HepG2 (cell line): Measurements from ENCODE around the gene MAP3K1. TPM values are rescaled to one million over a fixed set of nuclear protein-coding genes. Genes with fewer than 3 reads are reported as not detected.

ENCODE experiments used
- ATF7 ChIP-seq, 2 experiments: fragments of 450-650 bp in 1 of 2; sonication (generic) in 1 of 2; formaldehyde crosslinking in 1 of 2; IDR thresholded peaks; 2 replicates each; pipeline versions ENCODE4 v1.4.0 to v1.6.1; 2016 to 2020; ENCODE audit warnings: antibody characterized with exemption in 1 of 2, mild to moderate bottlenecking in 1 of 2, missing genetic modification reagents in 1 of 2
- EED ChIP-seq: sonication (generic); formaldehyde crosslinking; IDR thresholded peaks from 2 replicates; pipeline ENCODE4 v1.5.0; 2020; ENCODE audit warnings: mild to moderate bottlenecking, missing genetic modification reagents
- ESRRA ChIP-seq: sonication (generic); formaldehyde crosslinking; IDR thresholded peaks from 2 replicates; pipeline ENCODE4 v1.5.1; 2020; ENCODE audit warnings: mild to moderate bottlenecking, low read depth, missing genetic modification reagents
- FOXA3 ChIP-seq: IDR thresholded peaks from 2 replicates; pipeline ENCODE4 v1.6.1; 2016; ENCODE audit warnings: missing genetic modification reagents, missing compliant biosample characterization
- HDAC2 ChIP-seq: sonication (generic); formaldehyde crosslinking; IDR thresholded peaks from 2 replicates; pipeline ENCODE4 v1.4.0; 2020; ENCODE audit warnings: missing genetic modification reagents
- HMGXB4 ChIP-seq, 2 experiments: sonication (generic) in 1 of 2; formaldehyde crosslinking in 1 of 2; IDR thresholded peaks; 2 replicates each; pipeline versions ENCODE4 v1.4.0 to v1.6.1; 2018 to 2020; ENCODE audit warnings: missing genetic modification reagents in 2 of 2, borderline replicate concordance in 1 of 2, low read depth in 1 of 2, mild to moderate bottlenecking in 1 of 2, missing biosample characterization in 1 of 2
- KDM5B ChIP-seq: sonication (generic); formaldehyde crosslinking; IDR thresholded peaks from 2 replicates; pipeline ENCODE4 v1.4.0; 2020; ENCODE audit warnings: missing genetic modification reagents, mild to moderate bottlenecking, borderline replicate concordance
- MAFG ChIP-seq: sonication (generic); formaldehyde crosslinking; IDR thresholded peaks from 2 replicates; pipeline ENCODE4 v1.5.1; 2020; ENCODE audit warnings: mild to moderate bottlenecking, missing genetic modification reagents
- POLR2G ChIP-seq: fragments of 200-400 bp; formaldehyde crosslinking; IDR thresholded peaks from 2 replicates; pipeline ENCODE4 v1.6.1; 2018; ENCODE audit warnings: mild to moderate bottlenecking, low read depth, low read length, moderate library complexity
- REL ChIP-seq: sonication (generic); formaldehyde crosslinking; conservative IDR thresholded peaks from 2 replicates; pipeline ENCODE4 v1.8.0; 2022; ENCODE audit warnings: mild to moderate bottlenecking, missing genetic modification reagents, moderate library complexity
- RERE ChIP-seq: IDR thresholded peaks from 2 replicates; pipeline ENCODE4 v1.6.1; 2016; ENCODE audit warnings: low read depth, missing genetic modification reagents, missing compliant biosample characterization
- RFXANK ChIP-seq: IDR thresholded peaks from 2 replicates; pipeline ENCODE4 v1.6.1; 2016
- SALL2 ChIP-seq: sonication (generic); formaldehyde crosslinking; IDR thresholded peaks from 2 replicates; pipeline ENCODE4 v1.8.1; 2023; ENCODE audit warnings: mild to moderate bottlenecking, missing genetic modification reagents, inconsistent platforms
- SATB2 ChIP-seq: sonication (generic); formaldehyde crosslinking; IDR thresholded peaks from 2 replicates; pipeline ENCODE4 v1.5.0; 2020; ENCODE audit warnings: missing genetic modification reagents
- SOX13 ChIP-seq, 3 experiments: fragments of 450-650 bp in 1 of 3; sonication (generic) in 1 of 3; formaldehyde crosslinking in 1 of 3; IDR thresholded peaks in 2 of 3; conservative IDR thresholded peaks in 1 of 3; 2 replicates each; pipeline versions ENCODE4 v1.5.0 to v1.6.1; 2016 to 2020; ENCODE audit warnings: antibody characterized with exemption in 1 of 3, mild to moderate bottlenecking in 1 of 3, missing compliant biosample characterization in 1 of 3, missing genetic modification reagents in 1 of 3, moderate library complexity in 1 of 3
- ZBTB7B ChIP-seq: sonication (generic); formaldehyde crosslinking; IDR thresholded peaks from 2 replicates; pipeline ENCODE4 v1.4.0; 2020; ENCODE audit warnings: missing genetic modification reagents
- ZFP1 ChIP-seq: IDR thresholded peaks from 2 replicates; pipeline ENCODE4 v1.6.1; 2016
- ZFP90 ChIP-seq: sonication (generic); formaldehyde crosslinking; IDR thresholded peaks from 2 replicates; pipeline ENCODE4 v1.8.0; 2022; ENCODE audit warnings: missing genetic modification reagents, mild to moderate bottlenecking, inconsistent platforms, borderline replicate concordance
- ZNF101 ChIP-seq: sonication (generic); formaldehyde crosslinking; IDR thresholded peaks from 2 replicates; pipeline ENCODE4 v1.4.0; 2020; ENCODE audit warnings: mild to moderate bottlenecking, low read depth, missing genetic modification reagents, borderline replicate concordance
- ZNF234 ChIP-seq: sonication (generic); formaldehyde crosslinking; conservative IDR thresholded peaks from 2 replicates; pipeline ENCODE4 v1.5.1; 2020; ENCODE audit warnings: mild to moderate bottlenecking, missing genetic modification reagents
- ZNF253 ChIP-seq: sonication (generic); formaldehyde crosslinking; IDR thresholded peaks from 2 replicates; pipeline ENCODE4 v1.8.0; 2022; ENCODE audit warnings: mild to moderate bottlenecking, missing genetic modification reagents, borderline replicate concordance
- ZNF263 ChIP-seq: sonication (generic); formaldehyde crosslinking; IDR thresholded peaks from 2 replicates; pipeline ENCODE4 v1.4.0; 2020; ENCODE audit warnings: missing genetic modification reagents
- ZNF382 ChIP-seq: sonication (generic); formaldehyde crosslinking; IDR thresholded peaks from 2 replicates; pipeline ENCODE4 v1.5.0; 2020; ENCODE audit warnings: missing genetic modification reagents, mild to moderate bottlenecking, borderline replicate concordance
- ZNF556 ChIP-seq: sonication (generic); formaldehyde crosslinking; IDR thresholded peaks from 2 replicates; pipeline ENCODE4 v1.4.0; 2020; ENCODE audit warnings: mild to moderate bottlenecking, missing genetic modification reagents, borderline replicate concordance
- ZNF589 ChIP-seq: sonication (generic); formaldehyde crosslinking; conservative IDR thresholded peaks from 2 replicates; pipeline ENCODE4 v1.8.0; 2022; ENCODE audit warnings: mild to moderate bottlenecking, moderate library complexity, missing genetic modification reagents
- polyA plus RNA-seq, 8 experiments: library from polyadenylated mRNA; depleted of rRNA in 3 of 8; stranded (reverse) in 7 of 8; unstranded in 1 of 8; fragments of >200 nt; fragmentation: Illumina TruSeq in 4 of 8; extraction: Trizol in 4 of 8; gene quantifications; 2 replicates each; pipeline versions ENCODE4 v1.2.1 to v1.2.3, GENCODE V29; 2011 to 2016; ENCODE audit warnings: low read depth in 4 of 8, missing spikeins in 1 of 8, mixed read lengths in 1 of 8; ENCODE audit not compliant: insufficient read depth in 1 of 8
- total RNA-seq, 5 experiments: library from RNA; depleted of rRNA; stranded (reverse); fragments of >200 nt; fragmentation: Illumina TruSeq; extraction: Trizol; gene quantifications; 2 replicates each; pipeline ENCODE4 v1.2.3, GENCODE V29; 2016; ENCODE audit warnings: low read depth in 1 of 5

MAP3K1 gene
- total and polyA plus RNA-seq, 2 of the 13 experiments (the other 11 are each of a cell fraction or from before 2014, with no cell fraction given) = 16.4 to 30.3 TPM

- TF ChIP-seq RERE (CRISPR knock-in tag) = no peak
- no peak for TF ChIP-seq SATB2
- peak; percentile 12; the same call in 1 of the 2 replicates for TF ChIP-seq ZNF263 (CRISPR knock-in tag)
- TF ChIP-seq FOXA3 (CRISPR knock-in tag) = no peak
- TF ChIP-seq ZBTB7B (CRISPR knock-in tag) = no peak
- no peak for TF ChIP-seq ESRRA (CRISPR knock-in tag)
- TF ChIP-seq HMGXB4 (CRISPR knock-in tag; IDR thresholded peaks at IDR 0.05; ENCODE audit: borderline replicate concordance in 1 of 2, low read depth in 1 of 2) = no peak
- no peak for TF ChIP-seq ATF7 (IDR thresholded peaks at IDR 0.05)
- TF ChIP-seq ATF7 (CRISPR knock-in tag; IDR thresholded peaks at IDR 0.05) = no peak
- no peak for TF ChIP-seq KDM5B (CRISPR knock-in tag)
- TF ChIP-seq ZNF253 (CRISPR knock-in tag) = no peak
- TF ChIP-seq ZNF101 = no peak
- TF ChIP-seq ZFP1 (CRISPR knock-in tag) = no peak
- TF ChIP-seq SALL2 (CRISPR knock-in tag) = no peak
- no peak for TF ChIP-seq EED (CRISPR knock-in tag)
- no peak for TF ChIP-seq ZNF556 (CRISPR knock-in tag)
- no peak for TF ChIP-seq MAFG (CRISPR knock-in tag)
- TF ChIP-seq ZFP90 = no peak; the same call in 1 of the 2 replicates
- TF ChIP-seq HDAC2 (CRISPR knock-in tag) = no peak
- no peak for TF ChIP-seq RFXANK
- TF ChIP-seq ZNF589 (CRISPR knock-in tag) = no peak
- TF ChIP-seq SOX13 (IDR thresholded peaks at IDR 0.05) = no peak
- 0 out of 4 replicates have a peak, but pooled peaks of 1 of the 2 experiments have one; percentile 4 for TF ChIP-seq SOX13 (CRISPR knock-in tag; conservative IDR thresholded peaks at IDR 0.05 in 1 of 2, IDR thresholded peaks at IDR 0.05 in 1 of 2)
- peak; percentile 14; the same call in 1 of the 2 replicates for TF ChIP-seq POLR2G
- TF ChIP-seq ZNF234 (CRISPR knock-in tag) = no peak
- TF ChIP-seq ZNF382 (CRISPR knock-in tag) = no peak
- TF ChIP-seq REL = no peak
These were observed 93.6 kb downstream of the MAP3K1 start (continued) for GRCh38 chr5:56908942-56909293.
